GM21619 (cell line): ENCODE data around the gene MAST2.

Experiments used
- ATAC-seq: cut with Tn5 transposase; IDR thresholded peaks from one replicate; pipeline ENCODE4 v1.9.1; 2021; ENCODE audit not compliant: unreplicated experiment

The MAST2 gene

GRCh38 chr1:45974541-45975269 is 171.3 kb downstream of the MAST2 start:
- ATAC-seq, result no peak

- no peak for ATAC-seq
Measured at GRCh38 chr1:45976623-45977022, 173.2 kb downstream of the MAST2 start.

GRCh38 chr1:45979074-45979777 is 175.8 kb downstream of the MAST2 start:
- ATAC-seq, result no peak

- no peak for ATAC-seq
Measured at GRCh38 chr1:45979778-45980176, 176.4 kb downstream of the MAST2 start.

GRCh38 chr1:45982359-45982758 is 178.9 kb downstream of the MAST2 start:
- no peak for ATAC-seq

- no peak for ATAC-seq
Measured at GRCh38 chr1:45983967-45984366, 180.6 kb downstream of the MAST2 start.

GRCh38 chr1:45987204-45987603 is 183.8 kb downstream of the MAST2 start:
- ATAC-seq, result no peak

GRCh38 chr1:45989249-45989648 is 185.8 kb downstream of the MAST2 start:
- no peak for ATAC-seq

GRCh38 chr1:45994423-45994822 is 191.0 kb downstream of the MAST2 start:
- no peak for ATAC-seq

- no peak for ATAC-seq
Measured at GRCh38 chr1:45995298-45995697, 191.9 kb downstream of the MAST2 start.

- no peak for ATAC-seq
Measured at GRCh38 chr1:45998020-45998617, 194.7 kb downstream of the MAST2 start.

GRCh38 chr1:45999507-45999906 is 196.1 kb downstream of the MAST2 start:
- no peak for ATAC-seq

- no peak for ATAC-seq
Measured at GRCh38 chr1:46001081-46001785, 197.8 kb downstream of the MAST2 start.

- ATAC-seq, result no peak
Measured at GRCh38 chr1:46002551-46003150, 199.2 kb downstream of the MAST2 start.

GRCh38 chr1:46003315-46003714 is 199.9 kb downstream of the MAST2 start:
- no peak for ATAC-seq

- ATAC-seq, result no peak
Measured at GRCh38 chr1:46004492-46004891, 201.1 kb downstream of the MAST2 start.

- no peak for ATAC-seq
Measured at GRCh38 chr1:46005594-46005993, 202.2 kb downstream of the MAST2 start.

GRCh38 chr1:46008585-46008984 is 205.2 kb downstream of the MAST2 start:
- no peak for ATAC-seq

- ATAC-seq, result no peak
Measured at GRCh38 chr1:46010611-46011010, 207.2 kb downstream of the MAST2 start.

GRCh38 chr1:46011121-46011695 is 207.8 kb downstream of the MAST2 start:
- no peak for ATAC-seq

- no peak for ATAC-seq
Measured at GRCh38 chr1:46012236-46012635, 208.8 kb downstream of the MAST2 start.
